HG03354 (cell line): ENCODE measurements around the gene UQCR10.

Source experiments
- ATAC-seq: cut with Tn5 transposase; IDR thresholded peaks from one replicate; pipeline ENCODE4 v1.9.1; 2021; ENCODE audit warnings: mild to moderate bottlenecking; ENCODE audit not compliant: unreplicated experiment, poor library complexity, severe bottlenecking

The UQCR10 gene

GRCh38 chr22:29767171-29768051 is at the start of gene UQCR10:
TSS of gene UQCR10 (plus strand) at chr22:29767369. CDS start at chr22:29767399, 30 bp downstream.
- peak; percentile 79 for ATAC-seq

DNA sequence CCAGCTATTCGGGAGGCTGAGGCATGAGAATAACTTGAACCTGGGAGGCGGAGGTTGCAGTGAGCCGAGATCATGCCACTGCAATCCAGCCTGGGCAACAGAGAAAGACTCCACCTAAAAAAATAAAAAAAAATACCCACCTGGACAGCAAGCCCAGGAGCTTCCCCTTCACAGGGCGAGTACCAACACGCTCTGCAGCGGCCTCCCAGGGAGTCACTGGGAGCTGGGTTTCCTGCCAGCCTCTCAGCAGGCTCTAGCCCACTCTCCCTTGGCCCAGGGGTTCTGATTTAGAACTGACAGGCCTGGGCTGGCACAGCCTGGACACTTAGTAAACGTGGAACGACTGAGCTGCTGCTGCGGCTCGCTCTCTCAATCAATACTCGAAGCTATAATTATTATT is 49.4 kb upstream of the UQCR10 start:
- no peak for ATAC-seq

DNA sequence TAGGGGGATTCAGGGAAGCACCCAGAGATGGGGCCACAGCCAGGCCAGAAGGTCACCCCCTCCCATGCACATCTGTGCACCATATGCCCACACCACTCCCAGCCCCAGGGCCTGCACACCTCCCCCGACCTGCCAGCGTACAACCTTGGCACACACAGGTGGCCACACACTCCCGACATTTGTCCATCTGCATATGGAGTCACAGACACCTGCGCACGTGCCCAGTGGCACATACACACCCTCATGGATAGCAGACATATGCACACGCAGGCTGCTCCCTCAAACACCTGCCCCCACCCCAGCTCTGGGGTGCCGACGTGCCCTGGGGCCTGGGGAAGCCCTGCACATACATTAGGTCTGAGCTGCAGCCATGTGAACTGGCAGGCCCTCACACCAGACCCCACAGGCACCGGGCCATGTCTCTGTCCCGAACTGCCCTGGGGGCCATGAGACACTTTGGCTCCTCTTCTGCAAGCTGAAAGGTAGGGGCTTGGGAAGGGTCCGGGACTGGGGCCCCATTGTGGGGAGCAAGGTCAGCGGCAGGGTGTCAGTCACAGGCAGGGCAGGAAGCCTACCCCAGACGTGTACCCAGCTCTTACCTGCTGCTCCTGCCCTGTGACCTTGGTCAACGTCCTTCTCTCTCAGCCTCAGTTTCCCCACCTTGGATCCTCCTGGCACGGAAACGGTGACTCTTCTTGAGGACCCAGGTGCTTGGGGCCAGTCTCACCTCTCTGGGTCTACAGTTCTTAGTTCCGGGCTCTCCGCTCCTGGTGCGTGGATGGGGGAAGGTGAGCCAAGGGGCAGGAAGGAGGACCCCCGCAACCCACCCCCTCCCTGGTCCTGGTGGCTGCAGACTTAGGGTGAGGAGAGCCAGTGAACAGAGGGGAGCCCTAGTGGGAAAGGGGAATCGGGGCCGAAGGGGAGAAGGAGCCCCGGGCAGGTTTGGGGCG is 47.9 kb upstream of the UQCR10 start:
- ATAC-seq: no peak

DNA sequence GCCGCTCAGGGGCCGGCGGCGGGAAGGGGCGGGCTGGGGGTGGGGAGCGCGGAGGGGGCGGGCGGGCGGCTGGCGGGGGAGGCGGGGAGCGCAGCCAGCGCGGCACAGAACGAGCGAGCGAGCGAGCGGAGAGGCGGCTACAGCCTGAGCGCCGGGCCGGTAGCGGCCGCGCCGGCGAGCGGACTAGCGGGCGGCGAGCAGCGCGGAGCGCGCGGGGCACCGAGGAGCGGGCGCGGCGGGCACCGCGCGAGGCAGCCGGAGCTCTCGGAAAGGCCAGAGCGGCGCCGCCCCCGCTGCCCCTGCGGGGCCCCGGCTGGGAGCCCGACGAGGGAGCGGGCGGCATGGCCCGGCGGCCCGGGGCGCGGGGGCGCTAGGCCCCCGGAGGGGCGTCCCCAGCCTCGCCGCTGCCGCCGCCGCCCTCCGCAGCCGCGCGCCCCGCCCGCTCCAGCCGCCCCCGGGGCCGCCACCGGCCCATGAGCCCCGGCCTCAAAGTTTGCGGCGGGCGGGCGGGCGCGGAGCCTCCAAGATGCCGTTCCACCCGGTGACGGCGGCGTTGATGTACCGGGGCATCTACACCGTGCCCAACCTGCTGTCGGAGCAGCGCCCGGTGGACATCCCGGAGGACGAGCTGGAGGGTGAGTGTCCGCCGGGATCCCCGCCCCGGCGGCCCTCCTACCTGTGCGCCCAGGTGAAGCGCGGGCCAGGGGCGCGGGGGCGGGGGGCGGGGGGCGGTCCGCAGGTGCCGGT is 47.1 kb upstream of the UQCR10 start, which contains the start of gene CABP7:
TSS of gene CABP7 (plus strand) at position 105 of the 747 bp plus-strand sequence. CDS start at position 527, 422 bp downstream.
- ATAC-seq: no peak

DNA sequence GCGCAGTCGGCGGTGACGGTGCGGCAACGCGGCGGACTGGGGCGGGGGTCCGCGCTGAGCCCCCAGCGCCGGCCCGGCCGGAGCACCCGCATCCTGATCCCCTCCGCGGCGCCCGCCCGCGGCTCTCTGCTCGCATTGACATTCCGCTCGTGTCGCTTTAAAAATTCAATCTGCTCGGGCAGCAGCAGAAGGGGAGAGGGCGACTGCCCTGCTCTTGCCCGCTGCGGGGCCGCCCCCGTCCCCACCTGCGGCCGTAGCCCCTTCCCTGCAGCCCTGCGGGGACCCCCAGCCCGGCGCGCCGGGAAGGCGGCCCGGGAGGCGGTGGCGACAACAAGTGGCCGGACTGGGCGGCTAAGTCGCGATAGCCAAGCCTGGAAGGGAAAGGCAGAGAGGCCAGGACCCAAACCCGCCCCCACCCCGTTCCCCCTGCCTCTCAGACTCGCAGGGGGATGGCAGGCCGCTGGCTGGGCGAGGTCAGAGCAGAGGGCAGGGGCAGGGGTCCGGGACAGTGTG is 46.3 kb upstream of the UQCR10 start:
- ATAC-seq: no peak

DNA sequence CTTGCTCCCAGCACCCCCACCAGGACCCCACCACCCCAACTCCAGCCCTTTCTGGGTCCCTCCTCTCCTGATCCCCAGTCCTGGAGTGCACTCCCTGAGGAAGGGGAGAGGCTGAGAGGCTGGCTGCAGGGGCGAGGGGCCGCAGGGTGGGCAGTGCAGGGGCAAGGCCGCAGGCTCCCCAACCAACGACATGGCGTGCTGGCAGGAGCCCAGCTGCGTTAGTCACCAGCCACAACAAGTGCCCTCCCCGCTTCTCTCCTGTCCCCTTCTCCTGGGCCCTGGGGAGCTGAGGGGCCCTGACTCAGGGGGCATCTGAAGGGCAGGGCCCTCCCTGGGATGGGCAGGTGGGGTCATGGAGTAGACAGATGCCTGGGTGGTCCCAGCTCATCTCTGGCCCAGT is 45.0 kb upstream of the UQCR10 start:
- ATAC-seq: no peak

- ATAC-seq: no peak
These were observed 44.6 kb upstream of the UQCR10 start for GRCh38 chr22:29722587-29722986.

DNA sequence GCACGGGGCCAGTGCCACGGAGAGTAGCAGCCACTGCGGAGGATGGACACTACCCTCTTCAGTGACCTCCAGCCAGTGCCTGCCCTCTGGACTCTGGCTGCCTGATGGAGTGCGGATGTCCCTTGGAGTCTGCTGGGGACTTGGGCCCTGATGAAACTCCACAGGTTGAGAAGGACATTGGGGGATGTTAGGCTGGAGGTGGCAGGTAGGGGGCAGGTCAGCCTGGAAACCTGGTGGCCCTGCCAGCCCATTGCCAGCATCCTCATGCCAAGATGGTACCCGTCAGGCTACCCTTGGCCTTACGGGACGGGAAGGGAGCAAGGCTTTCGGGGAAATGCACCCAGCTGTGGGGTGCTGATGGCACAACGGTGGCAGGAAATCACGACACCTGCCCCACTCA is 43.4 kb upstream of the UQCR10 start:
- no peak for ATAC-seq

GRCh38 chr22:29724843-29725242 is 42.3 kb upstream of the UQCR10 start:
- ATAC-seq: no peak

- no peak for ATAC-seq
These were observed 41.1 kb upstream of the UQCR10 start for GRCh38 chr22:29726106-29726505.

DNA sequence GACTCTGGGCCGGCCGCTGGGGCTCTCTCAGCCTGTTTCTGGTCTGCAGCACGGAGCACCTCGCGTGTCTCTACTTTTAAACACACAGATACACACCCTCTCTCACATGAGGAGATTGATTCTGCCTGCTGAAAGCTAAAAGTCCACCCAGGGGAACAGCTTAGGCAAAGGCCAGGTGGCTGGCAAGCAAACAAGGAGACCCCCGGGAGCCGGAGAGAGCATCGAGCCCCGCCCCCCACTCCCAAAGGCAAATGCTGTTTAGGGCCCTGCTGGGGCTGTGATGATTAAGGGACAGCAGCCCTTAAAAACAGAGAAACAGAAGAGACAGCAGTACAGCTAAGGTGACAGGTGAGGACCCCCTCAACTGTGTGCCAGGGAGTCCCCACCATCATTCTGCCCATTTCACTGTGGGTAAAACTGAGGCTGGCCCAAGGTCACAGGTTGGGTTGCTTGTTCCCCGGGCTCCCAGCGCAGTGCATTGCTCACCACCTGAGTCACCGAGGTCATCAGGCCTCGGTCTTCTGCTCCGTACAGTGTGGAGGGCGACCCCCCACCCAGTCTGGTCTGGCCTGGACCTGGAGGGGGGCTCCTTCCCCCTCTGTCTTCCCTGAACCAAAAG is 40.5 kb upstream of the UQCR10 start:
- ATAC-seq: no peak

GRCh38 chr22:29727131-29727523 is 40.0 kb upstream of the UQCR10 start:
- no peak for ATAC-seq

- ATAC-seq: no peak
These were observed 38.0 kb upstream of the UQCR10 start for GRCh38 chr22:29729161-29729560.

GRCh38 chr22:29731058-29731850 is 35.9 kb upstream of the UQCR10 start:
- no peak for ATAC-seq

- ATAC-seq: no peak
These were observed 34.3 kb upstream of the UQCR10 start for GRCh38 chr22:29732883-29733282.

- ATAC-seq: no peak
These were observed 33.6 kb upstream of the UQCR10 start for GRCh38 chr22:29733362-29734201.

DNA sequence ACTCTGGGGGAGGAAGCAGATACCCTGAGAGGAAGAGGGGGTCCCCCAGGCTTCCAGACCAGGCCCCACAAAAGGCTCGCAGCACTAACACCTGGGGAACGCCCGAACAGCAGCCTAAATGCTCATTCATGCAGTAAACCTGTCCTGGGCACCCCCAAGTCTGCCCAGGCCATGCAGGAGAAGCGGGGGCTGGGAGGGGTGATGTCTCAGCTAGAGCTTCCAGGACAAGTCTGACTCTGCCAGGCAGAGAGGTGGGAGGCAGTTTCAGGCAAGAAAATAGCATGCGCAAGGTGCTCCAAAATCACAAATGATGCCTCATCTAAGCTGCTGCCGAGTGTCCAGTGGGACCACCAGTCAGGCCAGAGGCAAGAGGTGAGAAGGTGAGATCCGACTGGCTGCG is 32.8 kb upstream of the UQCR10 start:
- no peak for ATAC-seq

DNA sequence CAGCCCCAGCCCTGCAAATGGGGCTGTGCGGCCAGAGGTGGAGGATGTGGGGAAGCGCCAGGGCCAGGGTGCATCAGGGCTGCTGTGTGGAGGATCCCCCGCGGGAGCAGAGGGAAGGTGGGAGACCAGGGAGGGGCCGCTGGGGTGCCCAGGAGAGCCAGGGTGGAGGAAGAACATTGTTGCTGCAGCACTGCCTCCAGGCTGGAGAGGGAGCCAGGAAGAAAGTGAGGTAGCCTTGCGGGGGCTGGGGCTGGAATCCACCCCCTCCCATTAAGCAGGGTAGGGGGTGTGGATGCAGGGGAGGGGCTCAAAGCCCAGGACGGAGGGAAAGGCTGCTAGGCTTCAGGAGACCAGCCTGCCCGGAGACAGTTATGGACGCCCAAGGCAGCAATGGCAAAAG is 32.3 kb upstream of the UQCR10 start:
- ATAC-seq: no peak
